Activated gamma-delta T cell treated with Interleukin-2 at 50 U/mL for 16 hours (primary cell): ENCODE measurements around the gene IGFL2.
"Not testable (repeated sequence)": the region's sequence is repeated elsewhere in the genome, so short reads cannot be mapped to it uniquely, and the experiment has no call there.

Experiments
- DNase-seq: peaks from one replicate; pipeline ENCODE4 v3.0.0-alpha.2; 2020

Gene IGFL2

DNA sequence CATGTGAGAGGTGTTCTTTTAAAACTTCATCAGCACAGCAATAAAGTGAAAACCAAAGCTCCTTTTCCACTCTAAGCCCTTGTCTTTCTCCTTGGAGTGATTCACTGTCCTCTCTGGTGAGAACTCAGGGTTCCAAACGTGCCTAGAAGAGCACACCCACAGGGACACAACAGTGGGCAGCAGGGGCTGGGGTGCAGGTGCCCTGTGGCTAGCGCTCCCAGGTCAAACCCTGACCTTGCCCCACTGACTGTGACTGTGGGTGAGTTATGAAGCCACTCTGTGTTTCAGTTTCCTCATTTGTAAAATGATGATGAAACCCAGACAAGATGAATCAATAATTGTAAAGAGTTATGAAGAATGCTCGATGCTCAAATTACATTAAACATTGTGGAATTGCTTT lies 43.9 kb downstream of the IGFL2 start:
- DNase-seq, result no peak

DNA sequence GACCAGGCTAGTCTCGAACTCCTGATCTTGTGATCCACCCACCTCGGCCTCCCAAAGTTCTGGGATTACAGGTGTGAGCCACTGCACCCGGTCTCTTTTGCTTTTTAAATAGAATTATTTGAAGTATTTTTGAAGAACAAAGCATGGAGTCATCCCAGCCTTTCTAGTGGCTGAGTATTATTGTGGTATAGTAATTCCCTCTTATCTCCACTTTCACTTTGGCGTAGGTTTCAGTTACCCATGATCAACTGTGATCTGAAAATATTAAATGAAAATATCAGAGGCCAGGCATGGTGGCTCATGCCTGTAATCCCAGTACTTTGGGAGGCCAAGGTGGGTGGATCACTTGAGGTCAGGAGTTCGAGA lies 44.6 kb downstream of the IGFL2 start:
- DNase-seq, result not testable (repeated sequence)

DNA sequence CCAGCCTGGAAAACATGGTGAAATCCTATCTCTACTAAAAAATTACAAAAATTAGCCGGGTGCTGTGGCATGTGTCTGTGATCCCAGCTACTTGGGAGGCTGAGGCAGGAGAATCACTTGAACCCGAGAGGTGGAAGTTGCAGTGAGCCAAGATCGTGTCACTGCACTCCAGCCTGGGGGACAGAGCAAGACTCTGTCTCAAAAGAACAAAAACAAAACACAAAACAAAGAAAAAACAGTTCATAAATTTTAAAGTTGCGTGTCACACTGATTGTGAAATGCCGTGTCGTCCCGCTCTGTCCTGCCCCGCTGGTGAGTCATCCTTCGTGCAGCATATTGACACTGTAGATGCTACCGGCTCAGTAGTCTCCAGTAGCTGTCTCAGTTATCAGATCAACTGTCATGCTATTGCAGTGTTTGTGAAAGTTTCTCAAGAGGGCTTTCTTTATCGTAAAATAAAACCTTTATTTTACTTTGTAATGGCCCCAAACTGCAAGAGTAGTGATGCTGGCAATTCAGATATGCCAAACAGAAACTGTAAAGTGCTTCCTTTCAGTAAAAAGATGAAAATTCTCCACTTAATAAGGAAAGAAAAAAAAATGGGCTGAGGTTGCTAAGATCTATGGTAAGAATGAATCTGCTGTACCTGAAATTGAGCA lies 45.1 kb downstream of the IGFL2 start:
- no peak for DNase-seq

DNA sequence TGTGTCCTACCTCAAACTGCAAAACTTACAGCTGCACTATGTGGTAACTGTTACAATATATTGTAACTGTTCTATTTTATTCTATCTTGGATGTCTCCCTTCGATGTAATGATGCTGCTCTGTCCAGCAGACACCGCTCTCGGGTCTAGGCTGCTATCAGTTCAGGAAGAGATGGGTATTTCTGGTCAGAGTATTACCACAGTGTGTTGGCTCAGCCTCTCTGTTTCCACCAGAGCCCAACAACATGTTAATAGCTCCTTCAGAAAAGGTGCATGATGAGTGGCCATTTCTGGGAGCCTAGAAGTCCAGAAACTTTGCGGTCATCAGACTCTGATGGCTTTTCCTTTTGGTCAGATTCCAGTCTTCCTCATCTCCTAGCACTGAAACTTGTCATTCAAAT lies 45.6 kb downstream of the IGFL2 start:
- DNase-seq, result no peak

DNA sequence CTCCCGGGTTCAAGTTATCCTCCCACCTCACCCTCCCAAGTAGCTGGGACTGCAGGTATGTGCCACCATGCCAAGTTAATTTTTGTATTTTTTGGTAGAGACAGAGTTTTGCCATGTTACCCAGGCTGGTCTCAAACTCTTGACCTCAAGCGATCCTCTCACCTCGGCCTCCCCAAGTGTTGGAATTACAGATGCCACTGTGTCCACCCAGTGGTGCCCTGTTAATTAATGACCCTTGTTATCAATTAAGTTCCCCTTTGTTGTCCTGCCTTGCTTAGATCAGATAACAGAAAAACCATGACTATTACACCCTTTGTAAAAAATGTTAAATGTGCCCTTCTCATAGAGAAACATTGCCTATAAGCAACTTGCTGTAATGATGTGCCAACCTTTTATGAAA lies 47.1 kb downstream of the IGFL2 start:
- no peak for DNase-seq

DNA sequence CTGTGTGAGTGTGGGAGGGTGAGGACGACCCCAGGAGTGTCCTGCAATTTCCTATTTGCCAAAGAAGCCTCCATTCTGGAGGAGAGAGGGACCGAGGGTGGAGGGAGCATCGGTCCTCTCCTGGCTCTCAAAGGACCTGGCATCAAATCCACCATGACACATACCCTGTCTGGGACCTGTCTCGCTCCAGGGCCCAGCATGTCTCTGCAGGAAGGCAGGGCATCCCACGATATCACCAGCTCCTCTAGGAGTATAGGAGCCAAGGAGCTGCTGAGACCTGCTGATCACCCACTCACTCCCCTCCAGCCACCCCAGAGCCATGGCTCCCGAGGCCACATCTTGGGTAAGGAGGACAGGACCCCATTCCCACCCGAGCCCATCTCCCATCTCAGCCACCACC lies 47.9 kb downstream of the IGFL2 start:
- not testable (repeated sequence) for DNase-seq

DNA sequence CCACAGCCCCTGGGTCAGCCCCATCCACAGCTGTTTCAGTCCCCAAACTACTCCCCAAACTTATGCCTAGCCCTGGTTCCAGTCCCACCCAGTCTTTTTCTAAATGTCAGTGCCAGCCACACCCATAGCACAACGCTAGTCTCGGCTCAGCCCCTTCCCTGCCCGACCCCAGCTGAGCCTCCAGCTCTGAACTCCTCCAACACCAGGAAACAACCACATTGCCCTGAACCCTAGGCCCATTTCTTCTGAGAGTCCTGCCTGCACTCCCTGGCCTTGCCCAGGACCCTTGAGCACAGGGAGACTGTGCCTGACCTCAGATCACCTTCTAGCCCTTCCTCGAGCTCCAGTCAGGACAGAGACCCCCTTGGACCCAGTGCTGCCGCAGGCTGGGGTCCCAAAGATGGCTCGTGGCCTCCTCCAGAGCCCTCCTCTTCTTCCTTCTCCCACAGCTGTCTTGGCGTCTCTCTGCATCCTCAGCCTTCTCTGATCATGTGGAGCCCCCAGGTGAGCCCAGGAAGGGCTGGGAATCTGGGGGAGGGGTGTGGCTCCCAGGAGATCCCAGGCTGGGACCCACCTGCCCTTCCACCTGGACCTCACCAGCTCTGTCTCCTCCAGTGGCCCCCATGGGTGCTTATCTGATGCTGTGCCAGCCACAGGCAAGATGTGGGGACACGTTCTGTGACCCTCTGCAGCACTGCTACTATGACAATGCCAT lies 48.5 kb downstream of the IGFL2 start:
- no peak for DNase-seq

DNA sequence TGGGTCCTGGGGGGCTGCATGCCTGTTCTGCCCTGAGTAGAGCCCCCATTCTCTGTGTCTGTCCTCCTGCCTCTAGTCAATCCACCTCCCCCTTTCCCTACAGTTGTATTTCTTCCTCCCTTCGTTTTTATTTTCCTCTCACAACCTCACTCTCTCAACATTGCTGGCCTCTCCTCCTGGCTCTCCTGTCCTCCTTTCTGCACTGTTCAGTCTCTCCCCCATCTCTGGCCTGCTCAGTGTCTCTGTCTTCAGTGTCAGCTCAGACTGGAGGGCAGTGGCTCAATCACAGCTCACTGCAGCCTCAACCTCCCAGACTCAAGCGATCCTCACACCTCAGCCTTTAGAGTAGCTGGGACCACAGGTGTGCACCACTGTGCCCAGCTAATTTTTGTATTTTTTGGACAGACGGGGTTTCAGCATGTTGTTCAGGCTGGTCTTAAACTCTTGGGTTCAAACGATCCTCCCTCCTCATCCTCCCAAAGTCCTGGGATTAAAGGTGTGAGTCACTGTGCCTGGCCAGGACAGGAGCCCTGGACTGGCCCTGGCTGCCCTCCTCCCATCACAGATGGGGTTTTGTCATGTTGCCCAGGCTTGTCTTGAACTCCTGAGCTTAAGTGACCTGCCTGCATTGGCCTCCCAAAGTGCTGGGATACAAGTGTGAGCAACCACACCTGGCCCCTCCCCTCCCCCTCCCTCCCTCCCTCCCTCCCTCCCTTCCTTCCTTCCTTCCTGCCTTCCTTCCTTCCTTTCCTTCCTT lies 49.5 kb downstream of the IGFL2 start:
- no peak for DNase-seq

DNA sequence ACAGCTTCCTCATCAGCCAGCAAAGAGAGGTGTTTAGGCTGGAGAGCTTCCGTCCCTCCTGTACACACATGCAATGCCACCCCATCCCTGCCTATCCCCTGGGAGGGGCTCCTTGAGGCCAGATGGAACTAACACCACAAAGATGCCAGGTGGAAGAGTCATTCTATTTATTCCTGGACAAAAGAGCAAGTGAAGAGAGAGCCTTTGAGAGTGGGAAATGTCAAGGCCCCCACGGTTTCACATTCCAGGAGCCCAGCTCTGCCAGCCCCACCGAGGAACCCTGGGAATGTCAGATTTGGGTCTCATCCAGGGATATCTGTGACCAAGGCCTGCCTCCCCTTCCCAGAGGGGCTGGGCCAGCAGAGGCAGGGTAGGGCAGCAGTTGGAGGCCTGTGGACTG lies 50.7 kb downstream of the IGFL2 start:
- DNase-seq, result no peak

DNA sequence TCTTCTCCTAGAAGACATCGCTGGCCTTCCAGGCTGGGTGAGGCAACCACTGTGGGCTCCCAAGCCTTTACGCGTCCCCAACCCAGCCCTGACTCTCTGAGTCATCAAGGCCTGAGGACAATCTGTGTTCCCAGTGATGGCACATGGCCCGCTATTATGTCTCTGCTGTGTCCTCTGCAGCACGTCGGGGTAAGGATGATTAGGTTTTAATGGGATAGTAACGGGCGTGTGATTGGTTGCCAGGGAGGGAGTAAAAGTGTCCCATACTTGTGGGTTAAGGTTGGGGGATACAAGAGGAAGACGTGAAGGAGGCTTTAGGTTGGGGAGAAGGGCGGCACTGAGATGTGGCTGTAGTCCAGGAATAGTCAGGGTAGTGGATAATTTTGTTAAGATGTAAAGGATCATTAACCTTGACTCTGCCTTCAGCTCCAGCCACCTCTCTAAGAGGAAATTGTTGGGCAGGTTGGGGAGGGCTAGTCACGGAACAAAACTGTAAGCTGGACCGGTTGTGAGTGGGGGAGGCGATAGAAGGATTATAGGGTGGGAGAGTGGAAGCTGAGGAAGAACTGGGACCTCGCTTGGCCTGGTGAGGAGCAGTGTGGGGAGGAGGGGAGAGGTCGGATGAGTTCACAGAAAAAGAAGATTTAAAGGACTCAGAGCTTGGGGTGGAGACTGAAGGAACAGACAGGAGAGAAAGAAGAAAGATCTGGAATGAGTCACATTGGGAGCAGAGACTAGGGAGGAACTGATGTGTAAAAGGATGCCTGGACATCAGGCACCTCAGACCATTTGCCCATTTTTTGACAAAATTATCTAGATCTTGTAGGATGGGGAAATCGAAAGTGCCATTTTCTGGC lies 53.6 kb downstream of the IGFL2 start:
- no peak for DNase-seq

DNA sequence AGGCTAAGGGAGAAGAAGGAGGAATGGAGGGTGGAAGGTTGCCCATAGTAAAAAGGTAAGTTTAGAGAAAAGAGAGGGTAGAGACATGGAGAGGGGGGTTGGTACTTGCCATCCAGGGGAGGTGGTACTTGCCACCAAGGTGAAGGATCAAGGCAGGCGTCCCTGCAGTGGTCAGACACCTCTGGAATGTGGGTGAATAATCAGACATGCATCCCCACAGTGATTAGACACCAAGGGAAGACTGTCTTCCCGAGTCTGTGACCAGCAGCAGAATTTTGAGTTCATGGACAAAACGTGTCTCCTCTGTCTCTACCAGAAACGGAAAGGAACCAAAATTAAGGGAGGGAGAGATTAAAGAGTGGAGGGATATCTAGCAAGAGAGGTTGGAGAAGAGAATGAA lies 54.4 kb downstream of the IGFL2 start:
- DNase-seq, result no peak

DNA sequence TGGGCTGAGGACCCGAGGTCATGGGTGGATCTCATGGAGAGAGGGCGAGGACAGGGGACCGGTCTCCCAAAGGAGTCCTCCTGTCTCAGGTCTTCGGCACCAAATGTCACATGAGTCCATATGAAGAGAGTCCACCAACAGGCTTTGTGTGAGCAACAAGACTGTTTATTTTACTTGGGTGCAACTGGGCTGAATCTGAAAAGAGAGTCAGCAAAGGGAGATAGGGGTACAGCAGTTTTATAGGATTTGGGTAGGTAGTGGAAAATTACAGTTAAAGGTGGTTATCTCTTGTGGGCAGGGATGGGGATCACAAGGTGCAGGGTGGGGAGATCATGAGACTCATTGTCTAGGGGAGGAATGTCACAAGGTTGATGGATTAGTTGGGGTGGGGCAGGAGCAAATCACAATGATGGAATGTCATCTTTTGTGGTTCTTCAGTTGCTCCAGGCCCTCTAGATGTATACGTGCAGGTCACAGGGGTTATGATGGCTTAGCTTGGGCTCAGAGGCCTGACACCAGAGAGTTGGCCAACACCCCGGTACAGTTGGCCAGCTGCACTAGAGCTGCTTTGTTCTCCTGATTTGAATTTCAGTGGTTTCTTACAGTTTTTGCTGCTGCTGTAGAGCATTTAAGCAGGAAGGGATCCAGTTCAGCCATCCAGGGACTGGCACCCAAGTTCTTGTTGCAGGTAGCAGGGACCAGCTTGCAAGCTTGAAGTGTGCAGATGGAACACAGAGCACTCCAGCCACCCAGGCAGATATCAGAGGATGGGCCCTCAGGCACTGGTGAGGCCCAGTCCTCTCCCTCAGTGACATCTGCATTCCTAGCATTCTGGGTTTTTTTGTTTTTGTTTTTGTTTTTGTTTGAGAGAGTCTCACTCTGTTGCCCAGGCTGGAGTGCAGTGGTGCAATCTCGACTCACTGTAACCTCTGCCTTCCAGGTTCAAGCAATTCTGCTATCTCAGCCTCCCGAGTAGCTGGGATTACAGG lies 55.1 kb downstream of the IGFL2 start:
- no peak for DNase-seq

DNA sequence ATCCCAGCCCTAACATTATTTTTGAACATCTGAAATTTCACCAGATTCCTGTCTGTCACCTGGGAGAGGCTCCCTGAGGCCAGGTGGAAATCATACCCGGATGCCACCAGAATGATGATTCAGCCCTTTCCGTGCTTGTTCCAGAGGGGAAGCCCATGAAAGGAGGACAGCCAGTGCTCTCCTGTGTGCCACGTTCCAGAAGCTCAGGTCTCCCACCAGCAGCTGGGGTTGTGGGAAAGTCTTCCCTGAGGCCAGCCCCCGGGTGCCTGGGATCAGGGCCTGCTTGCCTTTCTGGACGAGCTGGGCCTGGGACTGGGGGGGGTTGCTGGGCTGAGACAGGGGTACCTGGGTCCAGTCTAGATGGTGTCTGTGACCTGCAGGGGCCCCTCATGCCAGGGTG lies 56.0 kb downstream of the IGFL2 start:
- DNase-seq, result no peak

DNA sequence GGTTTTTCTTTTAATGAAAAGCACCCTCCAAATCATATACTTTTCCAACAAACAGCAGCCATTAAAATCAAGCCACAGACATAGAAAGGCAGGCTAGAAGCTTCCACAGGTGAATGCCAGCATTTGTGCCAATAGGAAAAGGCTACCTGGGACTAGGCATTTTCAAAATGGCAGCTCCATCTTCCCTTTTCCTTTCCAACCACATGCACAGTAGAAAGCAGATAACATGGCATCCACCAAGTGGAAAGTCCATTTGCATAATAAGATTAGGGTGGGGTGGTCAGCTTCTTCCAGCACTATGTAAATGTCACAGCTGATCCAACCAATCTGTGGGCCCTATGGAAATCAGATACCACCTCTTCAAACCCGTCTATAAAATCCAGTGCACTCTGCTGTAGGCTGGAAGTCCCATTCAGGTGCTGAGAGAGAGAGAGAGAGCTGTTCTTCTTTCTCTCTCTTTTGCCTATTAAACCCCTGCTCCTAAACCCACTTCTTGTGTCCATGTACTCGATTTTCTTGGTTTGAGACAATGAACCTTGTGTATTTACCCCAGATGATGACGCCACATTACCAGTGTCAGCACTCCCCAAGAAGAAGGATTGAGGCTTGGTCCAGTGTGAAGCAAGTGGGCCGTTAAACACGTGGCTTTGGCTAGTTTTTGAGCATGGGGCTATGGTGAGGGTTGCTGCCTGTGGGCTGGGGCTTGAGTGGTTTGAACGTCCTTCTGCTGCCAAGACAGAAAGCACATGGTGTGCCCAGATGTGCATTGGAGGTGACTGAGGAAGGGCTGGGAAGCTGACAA lies 57.3 kb downstream of the IGFL2 start:
- no peak for DNase-seq

DNA sequence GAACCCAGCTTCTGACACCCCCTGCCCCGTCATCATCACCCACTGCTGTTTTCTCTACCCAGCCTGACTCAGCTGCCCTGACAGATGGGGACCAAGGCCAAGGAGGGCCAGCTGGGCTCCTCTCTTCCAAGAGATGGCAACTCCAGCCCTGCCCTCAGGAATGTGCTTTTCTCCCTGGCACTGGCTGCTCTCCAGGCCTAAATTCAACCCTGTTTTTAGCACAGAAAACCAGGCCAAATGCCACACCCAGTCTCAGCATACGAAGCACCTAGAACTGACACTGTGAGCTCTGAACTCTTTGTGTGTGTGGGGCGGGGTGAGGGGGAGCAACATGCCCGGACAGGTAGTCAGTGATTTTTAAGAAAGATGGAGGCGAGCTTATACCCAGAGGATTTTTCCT lies 58.1 kb downstream of the IGFL2 start:
- no peak for DNase-seq

DNA sequence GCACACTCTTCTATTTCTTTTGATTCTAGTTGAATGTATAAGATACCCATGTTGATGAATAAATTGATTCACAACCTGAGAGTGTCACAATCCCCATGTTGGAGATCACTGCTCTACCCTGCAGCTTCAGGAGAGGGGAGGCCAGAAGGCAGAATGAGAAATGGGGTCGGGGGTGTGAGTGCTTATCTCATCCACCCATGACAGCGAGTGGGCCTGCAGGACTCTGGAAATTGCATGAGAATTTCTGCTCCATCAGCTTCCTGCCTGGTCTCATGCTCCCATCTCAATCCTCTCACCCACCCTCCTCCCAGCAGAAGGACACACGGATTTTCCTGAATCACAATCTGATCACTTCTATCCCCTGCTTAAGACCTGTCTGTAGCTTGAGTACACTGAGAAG lies 58.6 kb downstream of the IGFL2 start:
- no peak for DNase-seq

DNA sequence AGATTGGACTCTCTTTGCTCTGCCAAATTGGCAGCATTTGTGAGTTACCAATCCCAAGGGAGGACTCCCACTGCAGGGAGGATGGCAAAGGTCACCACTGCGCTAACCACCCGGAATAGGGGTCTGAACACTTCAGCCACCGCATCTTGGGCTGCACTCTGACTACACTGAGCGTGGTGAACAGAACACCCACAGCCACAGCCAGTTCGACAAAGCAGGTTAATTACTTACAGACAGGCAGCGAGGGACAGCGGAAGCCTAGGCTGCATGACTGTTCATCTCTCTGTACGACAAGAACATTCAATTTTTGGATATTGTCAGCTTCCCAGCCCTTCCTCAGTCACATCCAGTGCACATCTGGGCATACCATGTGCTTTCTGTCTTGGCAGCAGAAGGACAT lies 59.8 kb downstream of the IGFL2 start:
- not testable (repeated sequence) for DNase-seq

DNA sequence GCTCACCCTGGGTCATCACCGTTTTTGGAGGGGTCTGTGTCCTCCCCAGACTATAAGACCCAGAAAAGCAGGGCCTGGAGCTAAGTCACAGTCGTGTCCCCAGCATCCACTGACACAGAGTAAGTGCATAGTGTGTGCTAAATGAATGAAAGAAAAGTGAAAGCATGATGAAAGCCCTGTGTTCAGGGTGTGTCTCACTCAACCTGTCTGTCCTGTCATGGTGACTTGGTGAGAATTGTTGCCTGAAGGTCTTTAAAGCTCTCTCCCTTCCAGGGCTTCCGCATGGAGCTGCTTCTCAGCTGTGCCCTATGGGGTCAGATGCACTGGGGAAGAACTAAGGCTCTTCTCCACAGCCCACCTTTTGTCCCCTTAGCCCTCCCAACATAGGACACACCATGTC lies 61.0 kb downstream of the IGFL2 start:
- DNase-seq, result no peak

DNA sequence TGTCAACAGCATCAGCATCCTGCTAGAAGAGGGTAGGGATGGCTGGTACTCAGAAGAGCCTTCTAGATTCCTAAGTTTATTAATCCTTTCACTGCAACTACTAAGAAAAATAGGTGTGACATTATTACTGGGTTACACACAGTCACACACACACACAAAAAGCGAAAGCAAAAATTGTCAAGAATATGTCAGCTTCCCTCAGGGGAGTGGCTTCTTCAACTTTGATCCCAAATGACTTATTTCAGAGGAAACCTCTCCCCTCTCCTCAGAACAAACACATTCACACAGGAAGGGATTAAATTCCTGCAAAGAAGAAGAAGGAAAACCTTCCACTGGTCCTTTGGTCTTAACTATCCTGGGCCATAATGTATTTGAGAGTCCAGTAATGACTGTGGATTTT lies 61.4 kb downstream of the IGFL2 start:
- DNase-seq, result no peak

DNA sequence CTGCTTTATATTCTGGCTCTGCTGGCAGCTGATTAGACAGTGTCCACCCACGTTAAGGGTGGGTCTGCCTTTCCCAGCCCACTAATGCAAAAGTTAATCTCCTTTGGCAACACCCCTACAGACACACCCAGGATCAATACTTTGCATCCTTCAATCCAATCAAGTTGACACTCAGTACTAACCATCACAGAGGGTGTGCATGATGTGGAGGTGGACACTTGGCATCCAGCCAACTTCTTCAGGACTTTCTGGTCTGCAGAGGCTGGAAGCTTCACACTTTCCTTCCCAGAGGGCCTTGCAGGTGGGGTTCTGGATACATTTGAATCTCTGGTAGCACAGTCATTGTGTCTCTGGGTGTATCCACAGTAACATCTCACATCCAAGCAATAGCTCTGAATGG lies 62.6 kb downstream of the IGFL2 start:
- DNase-seq, result no peak
